NB4 (cell line): ENCODE results near the gene GARS1.
"Not testable (repeated sequence)": the region's sequence is repeated elsewhere in the genome, so short reads cannot be mapped to it uniquely, and the experiment has no call there.

ENCODE experiments used
- DNase-seq: peaks from one replicate; pipeline ENCODE4 v3.0.0; 2010; ENCODE audit warnings: low read depth
- H3K4me3 ChIP-seq: one replicate; pipeline ENCODE4 v1.5.1; 2011; ENCODE audit warnings: mild to moderate bottlenecking, low read depth, low read length, moderate library complexity
- MYC ChIP-seq: IDR thresholded peaks from 2 replicates; pipeline ENCODE4 v1.6.1; 2011; ENCODE audit warnings: low read depth, low read length
- POLR2A ChIP-seq: IDR thresholded peaks from 2 replicates; pipeline ENCODE4 v1.6.1; 2011; ENCODE audit warnings: mild to moderate bottlenecking; ENCODE audit not compliant: insufficient read length; ENCODE audit errors: extremely low read depth
- TF ChIP-seq, protein P1 (sequence below): IDR thresholded peaks from 2 replicates; pipeline ENCODE4 v1.6.1; 2011; ENCODE audit warnings: low read depth, low read length
- TF ChIP-seq, protein P2 (sequence below): IDR thresholded peaks from one replicate; pipeline ENCODE4 v1.5.1; 2012; ENCODE audit warnings: low read depth, low read length

GARS1 gene

DNA sequence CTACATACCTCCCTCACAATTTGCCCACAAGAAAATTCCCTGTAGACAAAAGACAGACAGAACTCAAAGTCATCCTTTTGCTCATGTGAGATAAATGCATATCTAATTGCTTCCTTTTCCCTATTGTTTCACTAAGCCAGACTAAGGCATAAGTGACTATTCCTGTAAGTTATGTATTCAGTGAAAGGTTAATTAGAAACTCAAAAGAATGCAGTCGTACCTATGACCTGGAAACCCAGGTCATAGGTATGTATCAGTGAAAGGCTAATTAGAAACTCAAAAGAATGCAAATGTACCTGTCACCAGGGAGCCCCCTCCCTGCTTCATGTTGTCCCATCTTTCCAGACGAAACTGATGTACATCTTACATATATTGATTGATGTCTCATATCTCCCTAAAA is 10.3 kb upstream of the GARS1 start:
- TF ChIP-seq, protein P1, sequence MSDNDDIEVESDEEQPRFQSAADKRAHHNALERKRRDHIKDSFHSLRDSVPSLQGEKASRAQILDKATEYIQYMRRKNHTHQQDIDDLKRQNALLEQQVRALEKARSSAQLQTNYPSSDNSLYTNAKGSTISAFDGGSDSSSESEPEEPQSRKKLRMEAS, result no peak
- no peak for DNase-seq
- no peak overlapping the region for H3K4me3 ChIP-seq

DNA sequence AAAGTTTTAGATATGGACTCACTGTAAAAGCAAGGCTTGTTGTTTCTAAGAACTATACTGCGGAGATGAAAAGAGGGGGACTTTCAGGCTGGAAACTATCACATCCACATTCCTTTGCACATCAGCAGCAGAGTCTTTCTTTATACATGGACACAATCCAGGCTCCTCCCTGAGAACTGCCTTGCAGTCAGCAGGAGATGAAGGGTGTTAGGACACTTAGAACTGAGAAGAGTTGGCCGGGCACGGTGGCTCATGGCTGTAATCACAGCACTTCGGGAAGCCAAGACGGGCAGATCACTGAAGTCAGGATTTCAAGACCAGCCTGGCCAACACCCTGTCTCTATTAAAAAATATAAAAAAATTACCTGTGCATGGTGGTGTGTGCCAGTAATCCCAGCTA is 9.7 kb upstream of the GARS1 start:
- TF ChIP-seq, protein P2, sequence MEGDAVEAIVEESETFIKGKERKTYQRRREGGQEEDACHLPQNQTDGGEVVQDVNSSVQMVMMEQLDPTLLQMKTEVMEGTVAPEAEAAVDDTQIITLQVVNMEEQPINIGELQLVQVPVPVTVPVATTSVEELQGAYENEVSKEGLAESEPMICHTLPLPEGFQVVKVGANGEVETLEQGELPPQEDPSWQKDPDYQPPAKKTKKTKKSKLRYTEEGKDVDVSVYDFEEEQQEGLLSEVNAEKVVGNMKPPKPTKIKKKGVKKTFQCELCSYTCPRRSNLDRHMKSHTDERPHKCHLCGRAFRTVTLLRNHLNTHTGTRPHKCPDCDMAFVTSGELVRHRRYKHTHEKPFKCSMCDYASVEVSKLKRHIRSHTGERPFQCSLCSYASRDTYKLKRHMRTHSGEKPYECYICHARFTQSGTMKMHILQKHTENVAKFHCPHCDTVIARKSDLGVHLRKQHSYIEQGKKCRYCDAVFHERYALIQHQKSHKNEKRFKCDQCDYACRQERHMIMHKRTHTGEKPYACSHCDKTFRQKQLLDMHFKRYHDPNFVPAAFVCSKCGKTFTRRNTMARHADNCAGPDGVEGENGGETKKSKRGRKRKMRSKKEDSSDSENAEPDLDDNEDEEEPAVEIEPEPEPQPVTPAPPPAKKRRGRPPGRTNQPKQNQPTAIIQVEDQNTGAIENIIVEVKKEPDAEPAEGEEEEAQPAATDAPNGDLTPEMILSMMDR, result no peak
- TF ChIP-seq MYC, result no peak
- TF ChIP-seq POLR2A, result no peak
- TF ChIP-seq, protein P1, result no peak
- DNase-seq, result no peak
- H3K4me3 ChIP-seq, result no peak overlapping the region

DNA sequence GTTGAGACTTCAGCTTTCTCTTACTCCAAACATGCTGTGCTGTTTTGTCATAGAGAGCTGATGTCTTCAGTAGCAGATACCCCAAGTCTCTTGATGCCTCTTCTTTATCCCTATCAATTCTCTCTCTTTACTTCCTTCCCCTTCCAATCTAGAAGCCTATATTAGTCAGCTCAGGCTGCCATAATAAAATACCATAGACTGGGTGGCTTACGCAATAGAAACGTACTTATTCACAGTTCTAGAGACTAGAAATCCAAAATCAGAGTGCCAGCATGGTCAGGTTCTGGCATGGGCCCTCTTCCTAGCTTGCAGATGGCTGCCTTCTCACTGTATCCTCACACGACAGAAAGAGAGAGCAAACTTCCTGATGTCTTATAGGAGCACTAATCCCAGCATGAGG is 9.0 kb upstream of the GARS1 start:
- DNase-seq, result peak; percentile 69
- TF ChIP-seq POLR2A, result no peak
- TF ChIP-seq, protein P1, result no peak
- TF ChIP-seq MYC, result no peak
- TF ChIP-seq, protein P2, result no peak
- H3K4me3 ChIP-seq, result no peak overlapping the region

DNA sequence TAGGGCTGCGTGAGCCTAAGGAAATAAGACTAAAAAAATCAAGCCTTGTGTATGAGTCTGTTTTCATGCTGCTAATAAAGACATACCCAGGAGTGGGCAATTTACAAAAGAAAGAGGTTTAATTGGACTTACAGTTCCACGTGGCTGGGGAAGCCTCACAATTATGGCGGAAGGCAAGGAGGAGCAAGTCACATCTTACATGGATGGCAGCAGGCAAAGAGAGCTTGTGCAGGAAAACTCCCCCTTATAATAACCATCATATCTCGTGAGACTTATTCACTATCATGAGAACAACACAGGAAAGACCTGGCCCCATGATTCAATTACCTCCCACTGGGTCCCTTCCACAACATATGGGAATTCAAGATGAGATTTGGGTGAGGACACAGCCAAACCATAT is 7.1 kb upstream of the GARS1 start:
- not testable (repeated sequence) for DNase-seq

DNA sequence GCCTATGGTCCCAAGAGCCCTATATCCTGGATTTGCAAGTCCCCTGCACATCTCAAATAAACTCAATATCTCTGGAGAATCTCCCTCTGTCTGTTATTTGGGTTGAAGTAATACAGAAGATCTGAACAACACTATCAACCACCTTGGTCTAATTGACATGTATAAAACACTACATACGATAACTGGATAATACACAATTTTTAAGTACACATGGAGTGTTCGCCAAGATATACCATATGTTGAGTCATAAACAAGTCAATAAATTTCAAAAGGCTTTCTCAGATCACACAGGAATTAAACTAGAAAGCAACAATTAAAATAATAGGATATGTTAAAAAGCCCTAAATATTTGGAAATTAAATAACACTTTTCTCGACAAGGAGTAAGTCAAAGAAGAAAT is 5.6 kb upstream of the GARS1 start:
- H3K4me3 ChIP-seq, result no peak overlapping the region

More for the DNA sequence above, 7.1 kb upstream of the GARS1 start:
- H3K4me3 ChIP-seq, result not testable (repeated sequence)

DNA sequence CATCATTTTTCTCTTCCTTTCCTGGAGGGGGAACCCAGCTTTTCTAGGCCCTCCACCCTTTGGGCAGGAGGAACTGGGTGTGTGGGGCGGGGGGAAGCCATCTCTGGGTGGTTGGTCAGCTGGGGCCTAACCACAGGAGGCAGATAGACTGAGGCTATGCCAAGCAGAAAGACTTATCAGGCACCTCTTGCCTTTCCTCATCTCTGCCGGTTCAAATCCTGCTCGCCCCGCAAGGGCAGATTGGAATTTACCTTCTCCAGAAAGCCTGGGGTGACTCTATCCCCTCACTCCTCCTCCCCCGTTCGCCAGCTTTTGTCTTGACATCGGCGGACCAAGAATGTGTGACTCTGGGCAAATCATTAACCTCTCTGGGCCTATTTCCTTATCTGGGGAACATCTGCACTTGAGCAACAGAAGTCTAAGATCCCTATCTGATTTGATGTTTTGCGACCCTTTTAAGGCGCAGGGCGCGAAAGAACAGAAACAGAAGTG is 584 bp upstream of the GARS1 start:
- DNase-seq, result peak; percentile 85
- H3K4me3 ChIP-seq, result peak overlapping the region; percentile 88
- TF ChIP-seq MYC, result no peak
- TF ChIP-seq, protein P1, result peak; percentile 1; the same call in 1 of the 2 replicates

More for the DNA sequence above, 5.6 kb upstream of the GARS1 start:
- no peak for DNase-seq
- TF ChIP-seq, protein P1, result no peak
- TF ChIP-seq POLR2A, result no peak
- TF ChIP-seq, protein P2, result no peak
- TF ChIP-seq MYC, result no peak

DNA sequence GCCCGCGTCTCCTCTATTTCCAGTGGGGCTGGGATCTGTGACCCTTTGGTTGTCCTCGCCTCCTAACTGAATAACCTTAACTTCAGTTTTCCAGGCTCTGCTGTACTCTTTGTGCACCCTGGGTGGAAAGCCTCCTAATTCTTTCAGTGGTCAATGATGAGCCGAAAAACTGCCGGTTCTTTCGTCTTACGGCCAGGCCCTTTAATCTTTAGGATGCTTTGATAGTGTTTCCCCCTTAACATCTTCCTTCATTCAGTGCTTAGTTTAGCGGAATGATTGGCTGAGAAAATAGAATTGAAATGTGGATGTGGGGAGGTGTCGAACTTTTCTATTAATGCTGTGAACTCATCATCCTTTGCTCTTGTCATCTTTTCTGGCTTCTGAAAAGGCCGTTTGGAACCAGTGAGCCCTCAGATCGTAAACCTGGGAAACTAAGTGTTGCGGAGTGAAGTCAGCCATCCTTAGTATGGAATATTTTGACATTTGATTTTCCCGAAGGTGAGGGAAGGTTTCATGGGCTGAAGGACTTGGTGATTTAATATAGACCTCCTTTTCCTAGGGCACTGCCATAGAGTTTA is 847 bp downstream of the GARS1 start:
- H3K4me3 ChIP-seq, result peak overlapping the region; percentile 88
- DNase-seq, result no peak
- TF ChIP-seq, protein P2, result no peak
- TF ChIP-seq MYC (no peak), POLR2A (no peak)
- TF ChIP-seq, protein P1, result no peak
